GM12878 (cell line): Measurements from ENCODE around the gene COLQ. TPM values are rescaled to one million over a fixed set of nuclear protein-coding genes. Genes with fewer than 3 reads are reported as not detected.

Experiments
- ATAC-seq: fragments of 200-7000 bp; cut with Tn5 transposase; 3 replicates; pipeline ENCODE4 v1.9.1; 2020; ENCODE audit warnings: mild to moderate bottlenecking, moderate library complexity
- BruUV-seq: library from RNA; stranded (reverse); fragments of 400-500 nt; replicated peaks from 2 replicates; lab custom pipeline; 2021; lab: Mats Ljungman, UMichigan
- CTCF ChIA-PET: fragments of 300-600 bp; sonication (Branson Sonifier 250); formaldehyde crosslinking; extraction: SDS; loops from one replicate; lab custom pipeline; 2021; ENCODE audit warnings: inconsistent platforms; lab: Yijun Ruan, JAX
- POLR2A ChIA-PET: fragments of 350-600 bp; formaldehyde crosslinking; extraction: SDS; loops from one replicate; lab custom pipeline; 2021; ENCODE audit warnings: inconsistent platforms; lab: Charles Lee
- RAD21 ChIA-PET: fragments of 300-600 bp; sonication (Branson Sonifier 250); formaldehyde crosslinking; loops from one replicate; lab custom pipeline; 2023; ENCODE audit warnings: antibody characterized with exemption; ENCODE audit not compliant: unreplicated experiment; lab: Charles Lee
- SMC1A ChIA-PET: fragments of 300-600 bp; sonication (Branson Sonifier 250); formaldehyde crosslinking; loops from one replicate; lab custom pipeline; 2023; ENCODE audit not compliant: unreplicated experiment, uncharacterized antibody; lab: Charles Lee
- DNase-seq: peaks from one replicate; pipeline ENCODE4 v3.0.0-alpha.2; 2011; ENCODE audit warnings: low read depth, low spot score
- FAIRE-seq: peaks from 3 replicates; lab custom pipeline; 2011; peaks lifted over from hg19 to GRCh38; lab: Jason Lieb, UNC
- H2AFZ ChIP-seq: 2 replicates; pipeline ENCODE4 v1.6.0; 2011; ENCODE audit warnings: low read depth, low read length, control low read depth; ENCODE audit not compliant: control insufficient read depth
- H3K27ac ChIP-seq: 2 replicates; pipeline ENCODE4 v1.5.1; 2011; ENCODE audit warnings: control low read depth; ENCODE audit not compliant: control insufficient read depth, insufficient read depth
- H3K27me3 ChIP-seq, 2 experiments: replicated peaks in 1 of 2; 2 replicates each; pipeline versions ENCODE4 v1.6.0 to v1.6.1; 2011; ENCODE audit warnings: low read length in 1 of 2; ENCODE audit not compliant: control insufficient read depth in 2 of 2, insufficient read depth in 2 of 2
- H3K36me3 ChIP-seq, 2 experiments: 2 replicates each; pipeline ENCODE4 v1.5.1; 2011; ENCODE audit warnings: low read length in 1 of 2; ENCODE audit not compliant: control insufficient read depth in 2 of 2, insufficient read depth in 2 of 2
- H3K4me1 ChIP-seq: 2 replicates; pipeline ENCODE4 v1.6.1; 2011; ENCODE audit warnings: mild to moderate bottlenecking, low read length, moderate library complexity, mixed read lengths; ENCODE audit not compliant: control insufficient read depth, insufficient read depth
- H3K4me2 ChIP-seq: 2 replicates; pipeline ENCODE4 v1.6.0; 2011; ENCODE audit warnings: control low read depth; ENCODE audit not compliant: control insufficient read depth, insufficient read depth
- H3K4me3 ChIP-seq: fragments of 200-600 bp; sonication (generic); 2 replicates; pipeline ENCODE4 v1.5.1; 2016
- H3K79me2 ChIP-seq: 2 replicates; pipeline ENCODE4 v1.6.0; 2011; ENCODE audit warnings: low read length; ENCODE audit not compliant: control insufficient read depth, insufficient read depth
- H3K9ac ChIP-seq: 2 replicates; pipeline ENCODE4 v1.8.0; 2011; ENCODE audit warnings: low read length, control low read depth, mixed read lengths; ENCODE audit not compliant: control insufficient read depth, insufficient read depth
- H3K9me3 ChIP-seq: replicated peaks from 3 replicates; pipeline ENCODE4 v1.5.1; 2011; ENCODE audit warnings: mild to moderate bottlenecking, low read length; ENCODE audit not compliant: control insufficient read depth, insufficient read depth
- H4K20me1 ChIP-seq: 2 replicates; pipeline ENCODE4 v1.6.0; 2011; ENCODE audit not compliant: control insufficient read depth, insufficient read depth
- EP300 ChIP-seq, 2 experiments: fragments of 150-350 bp in 1 of 2; IDR thresholded peaks; 2 replicates each; pipeline ENCODE4 v1.6.1; 2011 to 2012; ENCODE audit warnings: low read depth in 2 of 2, low read length in 2 of 2, borderline replicate concordance in 1 of 2, improper control_type of control experiment in 1 of 2, inconsistent platforms in 1 of 2; ENCODE audit not compliant: control insufficient read depth in 1 of 2
- HDAC6 ChIP-seq: fragments of 200-600 bp; sonication (generic); IDR thresholded peaks from one replicate; pipeline ENCODE4 v1.8.0; 2017; ENCODE audit warnings: antibody characterized with exemption; ENCODE audit not compliant: unreplicated experiment
- PML ChIP-seq: IDR thresholded peaks from 2 replicates; pipeline ENCODE4 v1.6.1; 2012; ENCODE audit warnings: low read length, inconsistent platforms
- RAD21 ChIP-seq: IDR thresholded peaks from 2 replicates; pipeline ENCODE4 v1.6.1; 2011; ENCODE audit warnings: mild to moderate bottlenecking, low read depth, low read length, moderate library complexity; ENCODE audit not compliant: insufficient read depth
- SMC3 ChIP-seq: IDR thresholded peaks from 2 replicates; pipeline ENCODE4 v1.6.1; 2011; ENCODE audit warnings: low read length, improper control_type of control experiment, borderline replicate concordance
- ZNF24 ChIP-seq: fragments of 450-650 bp; IDR thresholded peaks from 2 replicates; pipeline ENCODE4 v1.6.1; 2017; ENCODE audit warnings: antibody characterized with exemption, mild to moderate bottlenecking
- WGBS: methylation state at CpG from one replicate; pipeline ENCODE4 v1.1.6; 2016; ENCODE audit warnings: low lambda C conversion rate; ENCODE audit not compliant: insufficient replicate concordance, insufficient coverage; ENCODE audit errors: missing lambda C conversion rate; 5-methylcytosine and 5-hydroxymethylcytosine counted together
- in situ Hi-C: fragments of 300-500 bp; cut with MboI; formaldehyde crosslinking; loops from 9 replicates; pipeline ENCODE4 v1.14.3; 2018; ENCODE audit warnings: mixed read lengths
- intact Hi-C: fragments of 100-400 bp; cut with micrococcal nuclease; formaldehyde crosslinking; loops from one replicate; pipeline ENCODE4 v1.14.2; 2022; ENCODE audit not compliant: unreplicated experiment
- polyA plus RNA-seq, 11 experiments: library from polyadenylated mRNA; depleted of rRNA in 4 of 11; unstranded in 6 of 11; stranded (reverse) in 5 of 11; fragments of >200 nt; fragmentation: Nextera tagmentation in 4 of 11; fragmentation: Illumina TruSeq in 1 of 11; extraction: Ambion mirVana in 4 of 11; extraction: Trizol in 1 of 11; gene quantifications; 1 replicate in 1 of 11; 2 replicates in 10 of 11; pipeline versions ENCODE4 v1.2.1 to v1.2.3, GENCODE V29; 2011 to 2016; ENCODE audit warnings: inconsistent platforms in 2 of 11, missing spikeins in 2 of 11, low read depth in 1 of 11
- total RNA-seq, 4 experiments: library from RNA; depleted of rRNA in 3 of 4; stranded (reverse); fragments of >200 nt in 3 of 4; fragmentation: Illumina TruSeq in 1 of 4; extraction: Trizol in 1 of 4; gene quantifications; 2 replicates each; pipeline versions ENCODE4 v1.2.1 to v1.2.3, GENCODE V29; 2013 to 2021
- TF ChIP-seq, protein P1 (sequence below): IDR thresholded peaks from 2 replicates; pipeline ENCODE4 v1.6.1; 2012; ENCODE audit warnings: mild to moderate bottlenecking, low read depth, low read length

Gene COLQ
- total and polyA plus RNA-seq, 10 of the 15 experiments (the other 5 are each of a cell fraction or from before 2014, with no cell fraction given), result 0.13 to 2.7 (median 0.70) TPM

DNA sequence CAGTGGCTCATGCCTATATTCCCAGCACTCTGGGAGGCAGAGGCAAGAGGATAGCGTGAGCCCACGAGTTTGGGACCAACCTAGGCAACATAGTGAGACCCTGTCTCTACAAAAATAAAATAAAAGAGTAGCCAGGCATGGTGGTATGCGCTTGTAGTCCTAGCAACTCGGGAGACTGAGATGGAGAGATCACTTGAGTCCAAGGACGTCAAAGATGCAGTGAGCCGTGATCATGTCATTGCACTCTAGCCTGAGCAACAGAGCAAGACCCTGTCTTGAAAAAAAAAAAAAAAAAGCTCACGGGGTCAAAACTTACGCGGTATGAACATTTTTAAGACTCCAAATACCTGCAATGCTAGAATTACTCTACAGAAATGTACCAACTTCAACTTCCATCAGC lies 37.1 kb upstream of the COLQ start:
- Histone ChIP-seq H3K4me3 (no peak overlapping the region), H4K20me1 (no peaks in the 10 kb centered on the region), H3K36me3 (peaks cover 0 to 11% of the 10 kb centered on the region in 2 experiments; a peak in 2 of 4 replicates), H3K9me3 (no peaks in the 10 kb centered on the region), H3K27ac (no peak overlapping the region), H3K79me2 (no peaks in the 10 kb centered on the region), H2AFZ (no peak overlapping the region), H3K27me3 (no peaks in the 10 kb centered on the region), H3K9ac (no peak overlapping the region), H3K4me1 (peaks cover 13% of the 10 kb centered on the region), H3K4me2 (no peak overlapping the region)
- no TSS peak for BruUV-seq
- ChIA-PET CTCF (interaction anchor here (0.5 to 4.5 kb wide), 23 partner anchors 14 to 420 kb away, joined by 3 to 73 read pairs (median 5); partner anchors contain the start of genes CAPN7 and METTL6), POLR2A (no interaction called here), RAD21 (interaction anchor here (1.0 to 4.0 kb wide), 11 partner anchors 31 to 358 kb away, joined by 3 to 49 read pairs (median 5); partner anchors contain the start of gene COLQ), SMC1A (interaction anchor here (0.6 to 4.9 kb wide), 20 partner anchors 32 to 439 kb away, joined by 3 to 58 read pairs (median 3); partner anchors contain the start of genes ANKRD28, BTD and HACL1)
- no peak for TF ChIP-seq HDAC6
- in situ Hi-C loops, result loop anchor here (10.0 kb wide), 1 partner anchor 294 kb away; no protein-coding TSS in a partner anchor
- FAIRE-seq (no peak), DNase-seq (no peak), ATAC-seq (no peak)
- intact Hi-C loops, result loop anchor here (5.0 kb wide), 3 partner anchors 91 to 441 kb away; no protein-coding TSS in a partner anchor
- 85% methylated on average over 9 of the region's 9 CpGs for WGBS

DNA sequence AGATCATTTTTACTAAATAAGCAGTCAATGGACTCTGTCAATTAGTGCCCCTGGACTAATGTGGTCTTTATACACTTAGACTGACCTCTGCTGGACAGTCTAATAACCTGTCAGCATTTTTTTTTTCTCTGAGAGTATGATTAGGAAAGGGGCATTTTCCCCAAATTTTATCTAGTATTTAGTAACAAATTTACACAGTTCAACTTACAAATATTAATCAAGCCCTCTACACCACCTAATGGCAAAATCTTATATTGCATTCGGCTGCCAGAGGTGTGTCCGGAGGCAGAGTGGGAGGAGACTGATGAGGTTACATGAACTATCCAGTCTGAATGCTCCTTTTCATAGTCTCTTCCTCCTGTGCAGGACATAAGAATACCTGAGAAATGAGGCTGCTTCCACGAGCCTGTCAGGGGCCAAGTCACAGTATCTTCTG lies 36.0 kb upstream of the COLQ start:
- ChIA-PET POLR2A (interaction anchor here (0.8 to 1.7 kb wide), 3 partner anchors 31 to 173 kb away, joined by 3 to 12 read pairs (median 7); no protein-coding TSS in a partner anchor), SMC1A (interaction anchor here (0.6 to 4.9 kb wide), 36 partner anchors 16 to 438 kb away, joined by 3 to 58 read pairs (median 4); partner anchors contain the start of genes ANKRD28, BTD, CAPN7 and COLQ), RAD21 (interaction anchor here (0.6 to 4.0 kb wide), 33 partner anchors 14 to 448 kb away, joined by 3 to 49 read pairs (median 5); partner anchors contain the start of genes BTD, COLQ and HACL1), CTCF (interaction anchor here (0.6 to 4.5 kb wide), 40 partner anchors 9 to 452 kb away, joined by 3 to 73 read pairs (median 5); partner anchors contain the start of genes CAPN7 and METTL6)
- H4K20me1 ChIP-seq, result no peaks in the 10 kb centered on the region
- H2AFZ ChIP-seq, result peak overlapping the region; percentile 22; the same call in 1 of the 2 replicates
- intact Hi-C loops (loop anchor here (1.0 to 5.0 kb wide), 7 partner anchors 31 to 440 kb away; no protein-coding TSS in a partner anchor), in situ Hi-C loops (loop anchor here (10.0 kb wide), 1 partner anchor 293 kb away; no protein-coding TSS in a partner anchor)
- H3K4me3 ChIP-seq, result no peak overlapping the region
- H3K9ac ChIP-seq, result no peak overlapping the region
- peaks cover 0 to 8% of the 10 kb centered on the region in 2 experiments; a peak in 1 of 4 replicates for H3K36me3 ChIP-seq
- H3K79me2 ChIP-seq, result no peaks in the 10 kb centered on the region
- peak; percentile 67 for DNase-seq
- H3K9me3 ChIP-seq, result no peaks in the 10 kb centered on the region
- H3K4me2 ChIP-seq, result no peak overlapping the region
- 0% methylated on average over 3 of the region's 3 CpGs for WGBS
- no TSS peak for BruUV-seq
- no peaks in the 10 kb centered on the region for H3K27me3 ChIP-seq
- ATAC-seq, result peak; percentile 88
- H3K27ac ChIP-seq, result no peak overlapping the region
- H3K4me1 ChIP-seq, result peaks cover 13% of the 10 kb centered on the region
- FAIRE-seq, result peak; percentile 74
- TF ChIP-seq, protein P1, sequence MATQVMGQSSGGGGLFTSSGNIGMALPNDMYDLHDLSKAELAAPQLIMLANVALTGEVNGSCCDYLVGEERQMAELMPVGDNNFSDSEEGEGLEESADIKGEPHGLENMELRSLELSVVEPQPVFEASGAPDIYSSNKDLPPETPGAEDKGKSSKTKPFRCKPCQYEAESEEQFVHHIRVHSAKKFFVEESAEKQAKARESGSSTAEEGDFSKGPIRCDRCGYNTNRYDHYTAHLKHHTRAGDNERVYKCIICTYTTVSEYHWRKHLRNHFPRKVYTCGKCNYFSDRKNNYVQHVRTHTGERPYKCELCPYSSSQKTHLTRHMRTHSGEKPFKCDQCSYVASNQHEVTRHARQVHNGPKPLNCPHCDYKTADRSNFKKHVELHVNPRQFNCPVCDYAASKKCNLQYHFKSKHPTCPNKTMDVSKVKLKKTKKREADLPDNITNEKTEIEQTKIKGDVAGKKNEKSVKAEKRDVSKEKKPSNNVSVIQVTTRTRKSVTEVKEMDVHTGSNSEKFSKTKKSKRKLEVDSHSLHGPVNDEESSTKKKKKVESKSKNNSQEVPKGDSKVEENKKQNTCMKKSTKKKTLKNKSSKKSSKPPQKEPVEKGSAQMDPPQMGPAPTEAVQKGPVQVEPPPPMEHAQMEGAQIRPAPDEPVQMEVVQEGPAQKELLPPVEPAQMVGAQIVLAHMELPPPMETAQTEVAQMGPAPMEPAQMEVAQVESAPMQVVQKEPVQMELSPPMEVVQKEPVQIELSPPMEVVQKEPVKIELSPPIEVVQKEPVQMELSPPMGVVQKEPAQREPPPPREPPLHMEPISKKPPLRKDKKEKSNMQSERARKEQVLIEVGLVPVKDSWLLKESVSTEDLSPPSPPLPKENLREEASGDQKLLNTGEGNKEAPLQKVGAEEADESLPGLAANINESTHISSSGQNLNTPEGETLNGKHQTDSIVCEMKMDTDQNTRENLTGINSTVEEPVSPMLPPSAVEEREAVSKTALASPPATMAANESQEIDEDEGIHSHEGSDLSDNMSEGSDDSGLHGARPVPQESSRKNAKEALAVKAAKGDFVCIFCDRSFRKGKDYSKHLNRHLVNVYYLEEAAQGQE, result no peak
- 0 out of 2 replicates have a peak, but pooled peaks have one; percentile 4 for TF ChIP-seq ZNF24
- TF ChIP-seq PML, result no peak
- TF ChIP-seq SMC3, result peak; percentile 40; the same call in 1 of the 2 replicates
- TF ChIP-seq RAD21, result peak; percentile 52
- no peak for TF ChIP-seq EP300 (IDR thresholded peaks at IDR 0.05; ENCODE audit: borderline replicate concordance in 1 of 2, control insufficient read depth in 1 of 2, low read depth in 2 of 2, low read length in 2 of 2)
